NCI-H2227 (cell line): ENCODE data around the gene CAMK2G.
A peak's percentile ranks its signal among the peaks of the same experiment; 100 is the strongest.

Source experiments
- DNase-seq: peaks from one replicate; lab custom pipeline; 2025; ENCODE audit not compliant: unreplicated experiment; lab: John Stamatoyannopoulos, UW

The CAMK2G gene

GRCh38 chr10:73773152-73773879, 101.0 kb downstream of the CAMK2G start:
- no peak for DNase-seq

- peak; percentile 84 for DNase-seq
Measured at GRCh38 chr10:73772281-73773151, 101.8 kb downstream of the CAMK2G start.

- peak; percentile 63 for DNase-seq
Measured at GRCh38 chr10:73771722-73772280, 102.6 kb downstream of the CAMK2G start.

- DNase-seq = no peak
Measured at GRCh38 chr10:73769396-73769795, 105.0 kb downstream of the CAMK2G start.

GRCh38 chr10:73768881-73769280, 105.5 kb downstream of the CAMK2G start:
- no peak for DNase-seq

GRCh38 chr10:73765066-73765465, 109.3 kb downstream of the CAMK2G start:
- DNase-seq = no peak

GRCh38 chr10:73763343-73763742, 111.0 kb downstream of the CAMK2G start:
- DNase-seq = no peak

- DNase-seq = no peak
Measured at GRCh38 chr10:73762915-73763314, 111.4 kb downstream of the CAMK2G start.
